Measurements from ENCODE around the gene MICAL2. TPM values are rescaled to one million over a fixed set of nuclear protein-coding genes. Genes with fewer than 3 reads are reported as not detected.

MICAL2 gene
- total and polyA plus RNA-seq, 2 of the 8 experiments (the other 6 are each of a cell fraction or from before 2014, with no cell fraction given): 1.3 to 4.1 TPM

- TF ChIP-seq E2F6 (IDR thresholded peaks at IDR 0.05) (no peak), POLR2A (IDR thresholded peaks at IDR 0.05; ENCODE audit: control extremely low read depth in 1 of 2, low read depth in 2 of 2, low read length in 2 of 2) (no peak), USF2 (IDR thresholded peaks at IDR 0.05; ENCODE audit: low read length) (no peak), HDAC6 (IDR thresholded peaks at IDR 0.05; ENCODE audit: low read depth, low read length) (no peak), CHD7 (IDR thresholded peaks at IDR 0.05; ENCODE audit: insufficient replicate concordance, low read length) (no peak)
These were observed 83.3 kb downstream of the MICAL2 start (continued) for GRCh38 chr11:12193515-12194336.

Data from H1 (cell line).